CD14-positive monocyte (primary cell): ENCODE data around the gene CDO1. TPM values are rescaled to one million over a fixed set of nuclear protein-coding genes. Genes with fewer than 3 reads are reported as not detected.

Source experiments
- DNase-seq, 3 donors: peaks; one replicate each; pipeline ENCODE4 v3.0.0-alpha.2; 2011 to 2022
- H2AFZ ChIP-seq: 2 replicates; pipeline ENCODE4 v1.6.0; 2012; ENCODE audit warnings: mild to moderate bottlenecking, low read depth, low read length, inconsistent platforms; ENCODE audit not compliant: insufficient read depth, poor library complexity, severe bottlenecking
- H3K27ac ChIP-seq, 2 donors: 1 replicate in 1 of 2; 2 replicates in 1 of 2; pipeline ENCODE4 v1.5.1; 2012 to 2013; ENCODE audit warnings: low read length in 2 of 2, control low read depth in 1 of 2, inconsistent platforms in 1 of 2, low read depth in 1 of 2, mild to moderate bottlenecking in 1 of 2
- H3K27me3 ChIP-seq, 2 donors: one replicate each; pipeline versions ENCODE4 v1.6.0 to v1.6.1; 2011 to 2013; ENCODE audit warnings: low read length in 2 of 2; ENCODE audit not compliant: control insufficient read depth in 2 of 2, insufficient read depth in 2 of 2
- H3K36me3 ChIP-seq, 2 donors: replicated peaks in 1 of 2; 1 replicate in 1 of 2; 2 replicates in 1 of 2; pipeline versions ENCODE4 v1.5.1 to v1.6.1; 2012 to 2013; ENCODE audit warnings: low read length in 2 of 2, control low read depth in 1 of 2, inconsistent platforms in 1 of 2, mild to moderate bottlenecking in 1 of 2; ENCODE audit not compliant: insufficient read depth in 2 of 2, control insufficient read depth in 1 of 2
- H3K4me1 ChIP-seq, 2 donors: 1 replicate in 1 of 2; 2 replicates in 1 of 2; pipeline versions ENCODE4 v1.5.1 to v1.6.1; 2012 to 2013; ENCODE audit warnings: low read length in 2 of 2, control low read depth in 1 of 2, inconsistent platforms in 1 of 2, mild to moderate bottlenecking in 1 of 2, moderate library complexity in 1 of 2; ENCODE audit not compliant: insufficient read depth in 2 of 2, control insufficient read depth in 1 of 2
- H3K4me2 ChIP-seq: replicated peaks from 2 replicates; pipeline ENCODE3; 2012; ENCODE audit warnings: low read length, moderate library complexity, mild to moderate bottlenecking; ENCODE audit not compliant: poor library complexity, severe bottlenecking; ENCODE audit errors: extremely low read depth
- H3K4me3 ChIP-seq, 3 experiments: fragments of 200-600 bp in 1 of 3; sonication (generic) in 1 of 3; replicated peaks in 1 of 3; 1 replicate in 2 of 3; 2 replicates in 1 of 3; pipeline ENCODE4 v1.5.1; 2011 to 2013; ENCODE audit warnings: low read length in 3 of 3, mild to moderate bottlenecking in 3 of 3, control low read depth in 2 of 3, low read depth in 2 of 3, inconsistent platforms in 1 of 3, moderate library complexity in 1 of 3
- H3K79me2 ChIP-seq: 2 replicates; pipeline ENCODE4 v1.6.0; 2012; ENCODE audit warnings: mild to moderate bottlenecking, control low read depth, inconsistent platforms, low read length, moderate library complexity; ENCODE audit not compliant: insufficient read depth
- H3K9ac ChIP-seq: 2 replicates; pipeline ENCODE4 v1.6.0; 2017; ENCODE audit warnings: low read length, mild to moderate bottlenecking; ENCODE audit not compliant: insufficient read depth, poor library complexity, severe bottlenecking
- H3K9me3 ChIP-seq, 2 donors: replicated peaks in 1 of 2; 1 replicate in 1 of 2; 2 replicates in 1 of 2; pipeline versions ENCODE4 v1.5.1 to v1.6.1; 2012 to 2013; ENCODE audit warnings: low read length in 2 of 2, control low read depth in 1 of 2; ENCODE audit not compliant: control insufficient read depth in 1 of 2, insufficient read depth in 1 of 2
- H4K20me1 ChIP-seq: 2 replicates; pipeline ENCODE4 v1.6.0; 2012; ENCODE audit warnings: mild to moderate bottlenecking, low read length, control low read depth, moderate library complexity; ENCODE audit not compliant: insufficient read depth
- H3K27ac Mint-ChIP-seq, 7 donors: one replicate each; pipeline ENCODE4 v1.8.0; 2020; ENCODE audit warnings: mild to moderate bottlenecking in 7 of 7, mixed read lengths in 7 of 7, moderate library complexity in 6 of 7, inconsistent platforms in 2 of 7
- H3K27me3 Mint-ChIP-seq, 3 donors: one replicate each; pipeline ENCODE4 v1.8.0; 2021 to 2022; ENCODE audit warnings: low read depth in 3 of 3, mild to moderate bottlenecking in 3 of 3, mixed read lengths in 3 of 3, moderate library complexity in 3 of 3, inconsistent platforms in 1 of 3
- H3K36me3 Mint-ChIP-seq, 2 donors: one replicate each; pipeline ENCODE4 v1.8.0; 2020; ENCODE audit warnings: mixed read lengths in 2 of 2, inconsistent platforms in 1 of 2, mild to moderate bottlenecking in 1 of 2
- H3K4me1 Mint-ChIP-seq: one replicate; pipeline ENCODE4 v1.8.0; 2020; ENCODE audit warnings: mild to moderate bottlenecking, mixed read lengths
- H3K4me3 Mint-ChIP-seq, 2 donors: one replicate each; pipeline ENCODE4 v1.8.0; 2020; ENCODE audit warnings: mild to moderate bottlenecking in 2 of 2, mixed read lengths in 2 of 2, moderate library complexity in 1 of 2
- H3K9me3 Mint-ChIP-seq, 7 donors: one replicate each; pipeline ENCODE4 v1.8.0; 2020 to 2022; ENCODE audit warnings: mixed read lengths in 7 of 7, mild to moderate bottlenecking in 6 of 7, moderate library complexity in 6 of 7, inconsistent platforms in 2 of 7
- WGBS: methylation state at CpG from one replicate; pipeline ENCODE4 v1.1.5; 2013; ENCODE audit warnings: missing lambda C conversion rate; ENCODE audit not compliant: insufficient coverage; 5-methylcytosine and 5-hydroxymethylcytosine counted together
- intact Hi-C, 2 donors: fragments of 100-400 bp; cut with micrococcal nuclease; formaldehyde crosslinking; loops; one replicate each; pipeline versions ENCODE4 v1.15.0 to v1.15.1; 2023
- polyA plus RNA-seq, 3 donors: library from polyadenylated mRNA; depleted of rRNA in 1 of 3; unstranded in 2 of 3; stranded (reverse) in 1 of 3; fragments of 300-500 nt in 2 of 3; fragments of >200 nt in 1 of 3; fragmentation: Illumina TruSeq in 2 of 3; gene quantifications; 1 replicate in 2 of 3; 2 replicates in 1 of 3; pipeline ENCODE4 v1.2.3, GENCODE V29; 2012 to 2021
- TF ChIP-seq, protein P1 (sequence below): fragments of 200-600 bp; IDR thresholded peaks from one replicate; pipeline ENCODE4 v1.8.0; 2022; ENCODE audit warnings: antibody characterized with exemption, mild to moderate bottlenecking

Gene CDO1
- polyA plus RNA-seq, 3 donors: not detected

DNA sequence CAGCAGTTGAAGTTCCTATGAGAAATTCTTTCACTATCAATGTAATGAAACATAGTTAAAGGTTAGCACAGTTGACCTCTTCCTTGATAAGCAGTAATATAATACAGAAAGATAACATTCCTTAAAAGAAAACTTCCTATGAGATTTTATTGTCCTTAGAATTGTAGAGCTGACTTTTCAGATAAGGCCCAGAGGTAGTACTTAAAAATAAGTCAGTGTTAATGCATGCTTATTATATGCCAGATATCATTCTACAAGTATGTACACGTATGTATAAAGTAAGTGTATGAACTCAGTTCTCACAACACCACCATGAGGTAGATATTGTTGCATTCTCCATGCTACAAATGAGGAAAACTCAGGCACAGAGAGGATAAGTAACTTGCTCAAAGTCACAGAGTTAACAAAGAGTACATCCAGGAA is 40.6 kb upstream of the CDO1 start:
- Histone ChIP-seq H2AFZ (no peak overlapping the region), H3K4me3 (no peak overlapping the region), H3K9ac (no peak overlapping the region), H4K20me1 (peaks cover 37% of the 10 kb centered on the region), H3K79me2 (peaks cover 98% of the 10 kb centered on the region), H3K4me2 (no peak overlapping the region), H3K36me3 (no peaks in the 10 kb centered on the region), H3K4me1 (peaks cover 23 to 27% of the 10 kb centered on the region in 2 donors), H3K27ac (peak overlapping the region in 1 of 2 donors; percentile 17), H3K27me3 (no peaks in the 10 kb centered on the region), H3K9me3 (peaks cover 0 to 3% of the 10 kb centered on the region in 2 donors)
- Mint-ChIP-seq H3K9me3 (peaks cover 4 to 13% (median 9%) of the 10 kb centered on the region in 7 donors), H3K27ac (peak overlapping the region in 2 of 7 donors; percentile 46 to 72), H3K4me3 (no peak overlapping the region), H3K4me1 (peaks cover 38% of the 10 kb centered on the region), H3K27me3 (peaks cover 0 to 2% (median 0%) of the 10 kb centered on the region in 3 donors), H3K36me3 (peaks cover 5 to 13% of the 10 kb centered on the region in 2 donors)
- DNase-seq: no peak
- intact Hi-C loops: no loop called here
- no CpG with 5 or more reads among the region's 1 CpG for WGBS
- TF ChIP-seq, protein P1, sequence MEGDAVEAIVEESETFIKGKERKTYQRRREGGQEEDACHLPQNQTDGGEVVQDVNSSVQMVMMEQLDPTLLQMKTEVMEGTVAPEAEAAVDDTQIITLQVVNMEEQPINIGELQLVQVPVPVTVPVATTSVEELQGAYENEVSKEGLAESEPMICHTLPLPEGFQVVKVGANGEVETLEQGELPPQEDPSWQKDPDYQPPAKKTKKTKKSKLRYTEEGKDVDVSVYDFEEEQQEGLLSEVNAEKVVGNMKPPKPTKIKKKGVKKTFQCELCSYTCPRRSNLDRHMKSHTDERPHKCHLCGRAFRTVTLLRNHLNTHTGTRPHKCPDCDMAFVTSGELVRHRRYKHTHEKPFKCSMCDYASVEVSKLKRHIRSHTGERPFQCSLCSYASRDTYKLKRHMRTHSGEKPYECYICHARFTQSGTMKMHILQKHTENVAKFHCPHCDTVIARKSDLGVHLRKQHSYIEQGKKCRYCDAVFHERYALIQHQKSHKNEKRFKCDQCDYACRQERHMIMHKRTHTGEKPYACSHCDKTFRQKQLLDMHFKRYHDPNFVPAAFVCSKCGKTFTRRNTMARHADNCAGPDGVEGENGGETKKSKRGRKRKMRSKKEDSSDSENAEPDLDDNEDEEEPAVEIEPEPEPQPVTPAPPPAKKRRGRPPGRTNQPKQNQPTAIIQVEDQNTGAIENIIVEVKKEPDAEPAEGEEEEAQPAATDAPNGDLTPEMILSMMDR: no peak

DNA sequence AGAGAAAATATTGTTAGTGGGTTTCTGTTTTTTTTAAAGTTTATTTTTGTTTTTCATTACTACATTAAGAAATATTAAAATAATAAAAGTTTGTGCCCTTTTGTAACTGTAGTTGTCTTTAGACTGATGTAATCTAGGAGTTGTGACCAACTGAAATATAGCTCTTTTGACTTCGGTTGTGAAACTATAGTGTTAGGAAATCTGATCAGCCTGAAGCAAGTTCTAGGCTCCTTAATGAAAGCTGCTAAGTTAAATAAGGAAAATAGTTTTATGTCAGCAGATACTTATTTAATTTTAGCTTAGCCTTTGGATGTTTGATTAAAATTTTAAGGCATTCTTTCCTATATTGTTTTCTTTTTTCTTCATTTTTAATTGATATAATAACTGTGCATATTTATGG is 39.5 kb upstream of the CDO1 start:
- peaks cover 43% of the 10 kb centered on the region for H3K4me1 Mint-ChIP-seq
- peak overlapping the region in 3 of 7 donors; percentile 37 to 45 (median 44) for H3K27ac Mint-ChIP-seq

More for the DNA sequence above, 39.5 kb upstream of the CDO1 start:
- peaks cover 0 to 3% of the 10 kb centered on the region in 2 donors for H3K9me3 ChIP-seq
- H3K27ac ChIP-seq: peak overlapping the region in 1 of 2 donors; percentile 58
- no peaks in the 10 kb centered on the region for H3K27me3 ChIP-seq
- no peak overlapping the region for H2AFZ ChIP-seq
- peaks cover 4 to 11% (median 7%) of the 10 kb centered on the region in 7 donors for H3K9me3 Mint-ChIP-seq
- no peaks in the 10 kb centered on the region for H3K36me3 ChIP-seq
- peak overlapping the region; percentile 3 for H3K4me2 ChIP-seq
- H3K4me3 Mint-ChIP-seq: no peak overlapping the region
- peaks cover 5 to 13% of the 10 kb centered on the region in 2 donors for H3K36me3 Mint-ChIP-seq
- DNase-seq: peak; percentile 14 to 40 (median 22)
- H4K20me1 ChIP-seq: peaks cover 44% of the 10 kb centered on the region
- H3K9ac ChIP-seq: no peak overlapping the region
- TF ChIP-seq, protein P1: no peak
- 0% methylated on average over 1 of the region's 1 CpG for WGBS
- intact Hi-C loops: no loop called here
- peaks cover 98% of the 10 kb centered on the region for H3K79me2 ChIP-seq
- peaks cover 0 to 2% (median 0%) of the 10 kb centered on the region in 3 donors for H3K27me3 Mint-ChIP-seq
- no peak overlapping the region for H3K4me3 ChIP-seq
- peaks cover 23 to 27% of the 10 kb centered on the region in 2 donors for H3K4me1 ChIP-seq
